Urinary bladder (tissue), 4 donors: ENCODE measurements around the gene ROBO1. TPM values are rescaled to one million over a fixed set of nuclear protein-coding genes. Genes with fewer than 3 reads are reported as not detected.

Experiments
- DNase-seq: peaks from one replicate; pipeline ENCODE4 v3.0.0-alpha.2; 2015; ENCODE audit errors: extremely low spot score
- H3K27ac ChIP-seq: one replicate; pipeline ENCODE4 v1.5.1; 2013; ENCODE audit warnings: low read depth, mild to moderate bottlenecking, moderate library complexity
- H3K36me3 ChIP-seq: one replicate; pipeline ENCODE4 v1.6.1; 2013; ENCODE audit warnings: mild to moderate bottlenecking, moderate library complexity; ENCODE audit not compliant: insufficient read depth
- H3K4me1 ChIP-seq: one replicate; pipeline ENCODE4 v1.6.1; 2013; ENCODE audit warnings: mild to moderate bottlenecking, moderate library complexity; ENCODE audit not compliant: insufficient read depth
- H3K4me3 ChIP-seq: one replicate; pipeline ENCODE4 v1.5.1; 2013; ENCODE audit warnings: low read depth, low read length
- WGBS: extraction: QIAGEN DNeasy Blood & Tissue Kit; methylation state at CpG from one replicate; pipeline ENCODE4 v1.1.7; 2013; 5-methylcytosine and 5-hydroxymethylcytosine counted together
- polyA plus RNA-seq: library from polyadenylated mRNA; stranded (reverse); fragments of 200-250 nt; gene quantifications from one replicate; pipeline ENCODE4 v1.2.3, GENCODE V29; 2013
- total RNA-seq: library from RNA; depleted of rRNA; stranded (reverse); fragments of >200 nt; gene quantifications from one replicate; pipeline ENCODE4 v1.2.3, GENCODE V29; 2014
- donor health status: healthy with polysubstance abuse.
- donor health status: healthy.

Gene ROBO1
- total and polyA plus RNA-seq, 2 donors: 14.0 to 67.0 TPM

DNA sequence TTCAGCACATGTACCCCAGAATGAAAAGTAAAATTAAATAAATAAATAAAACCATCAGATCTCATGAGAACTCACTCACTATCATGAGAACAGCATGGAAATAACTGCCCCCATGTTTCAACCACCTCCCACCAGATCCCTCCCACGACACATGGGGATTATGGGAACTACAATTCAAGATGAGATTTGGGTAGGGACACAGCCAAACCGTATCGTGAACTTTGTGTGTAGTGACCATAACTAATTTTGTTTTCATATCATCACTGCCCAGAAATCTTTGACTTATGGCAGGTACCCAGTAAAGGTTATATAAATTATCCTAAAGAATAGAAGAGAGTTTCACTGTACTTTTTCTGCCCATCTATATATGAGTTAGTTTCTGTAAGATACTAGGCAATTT is 766.5 kb downstream of the ROBO1 start:
- DNase-seq: no peak
- Histone ChIP-seq H3K36me3 (no peaks in the 10 kb centered on the region), H3K27ac (no peak overlapping the region), H3K4me1 (no peaks in the 10 kb centered on the region), H3K4me3 (no peak overlapping the region)
- 96% methylated on average over 3 of the region's 3 CpGs for WGBS

DNA sequence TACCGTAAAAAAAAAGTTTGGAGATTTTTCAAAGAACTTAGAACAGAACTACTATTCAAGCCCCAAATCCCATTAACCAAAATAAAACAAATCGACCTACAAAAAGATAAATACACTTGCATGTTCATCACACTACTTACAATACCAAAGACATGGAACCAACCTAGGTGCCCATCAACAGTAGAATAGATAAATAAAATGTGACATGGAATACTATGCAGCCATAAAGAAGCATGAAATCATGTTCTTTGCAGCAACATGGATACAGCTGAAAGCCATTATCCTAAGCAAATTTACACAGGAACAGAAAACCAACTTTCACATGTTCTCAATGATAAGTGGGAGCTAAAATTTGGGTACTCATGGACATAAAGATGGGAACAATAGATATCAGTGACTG is 768.7 kb downstream of the ROBO1 start:
- Histone ChIP-seq H3K4me1 (no peaks in the 10 kb centered on the region), H3K36me3 (no peaks in the 10 kb centered on the region), H3K27ac (no peak overlapping the region), H3K4me3 (no peak overlapping the region)
- no peak for DNase-seq
- 95% methylated on average over 2 of the region's 2 CpGs for WGBS

DNA sequence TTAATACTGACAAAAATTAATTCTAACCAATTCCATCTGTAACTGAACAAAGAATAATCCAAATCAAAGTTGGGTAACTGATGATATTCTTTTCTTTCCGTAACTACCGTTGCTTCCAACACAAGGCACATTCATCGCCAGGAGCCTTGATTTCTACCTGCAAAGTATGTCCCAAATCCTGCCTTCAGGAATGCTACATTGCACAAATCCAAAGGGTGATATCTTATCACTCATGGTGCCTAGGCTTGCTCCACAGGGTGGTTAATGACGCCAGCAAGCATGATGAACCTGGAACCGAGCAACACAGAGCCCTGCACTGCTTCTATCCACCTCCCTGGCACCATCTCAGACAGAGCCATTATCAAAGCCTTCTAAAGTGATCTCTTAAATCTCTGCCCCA is 772.7 kb downstream of the ROBO1 start:
- no peaks in the 10 kb centered on the region for H3K4me1 ChIP-seq
- no peak for DNase-seq
- WGBS: 92% methylated on average over 5 of the region's 5 CpGs

DNA sequence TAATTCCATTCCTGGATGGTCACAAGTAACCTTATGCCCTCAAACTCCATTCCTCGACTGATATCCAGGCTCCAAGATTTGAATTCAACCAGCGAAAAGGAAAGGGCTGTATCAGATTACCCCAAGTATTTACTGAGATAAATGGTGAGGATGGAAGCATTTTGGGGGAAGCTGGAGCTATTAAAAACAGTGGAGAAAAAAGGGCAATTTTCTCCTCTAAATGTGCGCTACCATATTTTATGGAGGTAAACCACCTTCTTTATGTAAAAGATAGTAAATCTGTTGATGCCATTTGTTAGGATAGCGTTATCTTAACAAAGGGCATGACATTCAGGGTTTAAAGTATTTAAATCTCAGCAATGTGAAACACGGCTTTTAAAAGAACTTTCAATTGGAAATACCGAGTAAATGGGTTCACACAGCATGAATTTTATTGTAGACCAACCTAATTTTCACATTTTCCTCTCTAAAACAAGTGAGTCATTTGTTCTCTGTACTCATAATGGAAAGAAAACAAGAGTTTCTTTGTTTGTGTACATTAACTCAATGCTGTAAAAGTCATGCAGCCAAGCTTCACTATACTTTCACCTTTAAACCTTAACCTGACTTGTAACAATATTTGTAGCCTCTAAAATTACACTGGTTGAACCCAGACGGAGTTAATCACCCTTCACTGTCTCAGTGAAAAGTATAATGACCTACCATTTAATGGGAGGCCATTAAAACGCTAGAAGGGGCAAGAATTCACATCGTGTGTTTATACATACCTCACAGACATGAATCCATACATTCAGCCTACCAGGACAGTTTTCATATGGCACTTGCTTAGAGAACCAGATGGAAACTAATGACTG is 773.4 kb downstream of the ROBO1 start:
- H3K36me3 ChIP-seq: no peaks in the 10 kb centered on the region
- 68% methylated on average over 9 of the region's 9 CpGs for WGBS
- no peaks in the 10 kb centered on the region for H3K4me1 ChIP-seq
- H3K4me3 ChIP-seq: no peak overlapping the region
- no peak for DNase-seq
- no peak overlapping the region for H3K27ac ChIP-seq

More for the DNA sequence above, 772.7 kb downstream of the ROBO1 start:
- H3K36me3 ChIP-seq: no peaks in the 10 kb centered on the region
- no peak overlapping the region for H3K4me3 ChIP-seq
- no peak overlapping the region for H3K27ac ChIP-seq

- Histone ChIP-seq H3K4me3 (no peak overlapping the region), H3K27ac (no peak overlapping the region), H3K4me1 (no peaks in the 10 kb centered on the region), H3K36me3 (no peaks in the 10 kb centered on the region)
- DNase-seq: no peak
- WGBS: 93% methylated on average over 4 of the region's 4 CpGs
Observed at GRCh38 chr3:78993375-78993774, 774.4 kb downstream of the ROBO1 start.

- 95% methylated on average over 3 of the region's 3 CpGs for WGBS
Observed at GRCh38 chr3:78992830-78993229, 775.0 kb downstream of the ROBO1 start.

DNA sequence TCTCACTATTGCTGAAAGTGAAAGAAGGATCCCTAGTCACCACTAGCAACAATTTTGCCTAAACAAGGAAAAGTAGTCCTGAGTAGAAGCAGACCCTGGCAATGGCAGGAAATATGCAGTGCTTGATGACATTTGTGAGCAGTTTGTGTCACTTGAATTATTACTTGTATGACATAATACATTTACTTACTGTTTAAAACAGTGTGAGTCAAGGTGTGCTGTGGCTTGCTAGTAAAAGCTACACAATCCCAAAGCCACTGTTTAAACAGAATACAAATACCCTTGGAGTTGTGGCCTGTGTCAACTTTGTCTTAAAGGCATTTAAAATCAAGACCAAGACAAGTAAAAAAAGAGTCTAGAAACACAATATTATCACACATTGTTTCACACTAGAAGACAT is 775.4 kb downstream of the ROBO1 start:
- Histone ChIP-seq H3K27ac (no peak overlapping the region), H3K36me3 (no peaks in the 10 kb centered on the region), H3K4me3 (no peak overlapping the region), H3K4me1 (no peaks in the 10 kb centered on the region)
- DNase-seq: no peak

More at GRCh38 chr3:78992830-78993229, 775.0 kb downstream of the ROBO1 start:
- DNase-seq: no peak
- H3K36me3 ChIP-seq: no peaks in the 10 kb centered on the region
- no peak overlapping the region for H3K27ac ChIP-seq
- no peaks in the 10 kb centered on the region for H3K4me1 ChIP-seq
- H3K4me3 ChIP-seq: no peak overlapping the region

DNA sequence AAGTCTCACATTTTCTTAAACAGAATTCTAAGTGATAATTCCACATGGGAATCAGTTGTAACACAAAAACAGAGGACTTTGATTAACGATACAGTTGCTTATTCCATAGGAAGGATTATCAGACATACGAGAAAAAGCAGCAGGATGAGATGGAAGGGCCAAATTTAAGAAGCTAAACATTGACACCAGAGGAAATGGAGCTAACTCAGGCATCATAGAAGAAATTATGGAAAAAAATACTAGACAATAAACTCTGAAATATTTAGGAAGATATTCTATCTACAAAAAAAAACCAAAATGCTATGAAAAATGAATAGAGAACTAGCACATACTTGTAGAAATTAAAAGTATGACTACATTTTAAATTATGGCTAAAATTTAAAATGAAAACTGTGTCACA is 776.1 kb downstream of the ROBO1 start:
- Histone ChIP-seq H3K27ac (no peak overlapping the region), H3K4me3 (no peak overlapping the region), H3K36me3 (no peaks in the 10 kb centered on the region), H3K4me1 (no peaks in the 10 kb centered on the region)
- 94% methylated on average over 2 of the region's 2 CpGs for WGBS
- no peak for DNase-seq

DNA sequence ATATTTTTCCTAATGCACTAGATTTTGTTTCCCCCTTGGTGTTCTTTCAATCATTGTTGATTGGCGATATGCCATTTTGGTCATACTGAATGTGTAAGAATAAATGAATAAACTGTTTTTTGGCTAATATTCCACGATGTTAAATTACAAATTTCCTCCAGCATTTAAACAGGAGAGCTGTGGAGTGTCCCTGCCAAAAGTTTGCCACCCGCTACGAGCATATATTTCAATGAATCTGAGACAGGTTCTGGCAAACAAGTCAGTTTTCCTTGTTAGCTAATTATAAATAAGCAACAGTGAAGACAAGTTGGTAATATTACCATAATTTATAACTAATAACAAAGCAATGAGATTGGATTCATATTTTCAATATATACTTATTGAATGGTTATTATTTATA is 777.6 kb downstream of the ROBO1 start:
- DNase-seq: no peak
- H3K36me3 ChIP-seq: no peaks in the 10 kb centered on the region
- WGBS: 89% methylated on average over 4 of the region's 4 CpGs
- H3K4me1 ChIP-seq: peaks cover 1% of the 10 kb centered on the region
- no peak overlapping the region for H3K4me3 ChIP-seq
- H3K27ac ChIP-seq: no peak overlapping the region

DNA sequence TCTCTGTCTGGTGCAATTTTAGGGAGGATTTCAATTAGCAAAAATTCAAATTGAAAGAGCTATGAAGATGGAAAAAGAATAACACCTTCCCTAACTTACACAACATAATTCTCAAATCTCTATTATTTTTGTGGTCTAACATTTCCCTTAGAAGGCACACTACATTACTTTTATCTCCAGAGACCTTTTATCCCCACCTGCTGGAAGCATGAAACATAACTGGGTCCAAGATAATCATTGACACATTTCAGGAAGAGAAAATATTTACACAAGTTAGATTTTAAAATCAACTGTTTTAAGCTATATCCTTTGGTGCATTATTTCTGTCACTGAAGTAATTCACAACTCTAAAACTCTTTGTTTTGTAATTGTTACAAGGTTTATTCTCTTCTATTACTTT is 779.5 kb downstream of the ROBO1 start:
- H3K4me3 ChIP-seq: no peak overlapping the region
- H3K36me3 ChIP-seq: no peaks in the 10 kb centered on the region
- no peak for DNase-seq
- H3K27ac ChIP-seq: no peak overlapping the region
- H3K4me1 ChIP-seq: peaks cover 1% of the 10 kb centered on the region

DNA sequence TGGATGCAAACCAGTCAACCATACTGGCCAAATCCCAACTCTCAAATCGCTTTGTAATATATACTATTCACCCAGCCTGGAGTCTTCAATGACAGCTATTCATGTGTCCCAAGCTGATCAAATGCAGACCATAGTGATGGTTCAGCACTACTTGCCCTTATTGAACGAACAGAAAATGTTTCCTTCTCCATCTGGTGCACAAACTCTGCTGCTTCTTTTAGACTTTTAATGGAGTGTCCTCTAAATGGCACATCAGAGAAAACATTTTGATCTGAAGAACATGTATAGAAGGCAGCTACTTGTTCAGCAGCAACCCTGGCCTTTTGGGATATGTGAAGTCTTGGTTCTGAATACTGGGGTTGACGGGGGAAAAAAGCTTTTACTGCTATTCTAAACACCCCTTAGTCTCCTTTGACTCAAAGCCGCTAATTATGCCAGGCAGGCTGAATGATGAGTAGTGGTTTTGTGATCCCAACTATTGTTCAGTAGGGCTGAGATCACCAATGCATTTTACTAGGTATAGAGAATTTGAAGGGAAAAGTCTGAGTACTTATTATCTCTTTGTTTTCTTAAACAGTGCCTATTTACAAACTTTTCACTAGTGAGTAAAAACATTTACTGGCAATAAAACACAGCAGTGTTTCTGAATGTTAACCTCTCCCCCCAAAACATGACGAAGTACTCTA is 781.2 kb downstream of the ROBO1 start:
- 58% methylated on average over 5 of the region's 5 CpGs for WGBS
- no peaks in the 10 kb centered on the region for H3K36me3 ChIP-seq
- peaks cover 1% of the 10 kb centered on the region for H3K4me1 ChIP-seq
- H3K27ac ChIP-seq: no peak overlapping the region
- H3K4me3 ChIP-seq: no peak overlapping the region
- no peak for DNase-seq

- Histone ChIP-seq H3K4me1 (peaks cover 1% of the 10 kb centered on the region), H3K4me3 (no peak overlapping the region), H3K27ac (no peak overlapping the region), H3K36me3 (no peaks in the 10 kb centered on the region)
- DNase-seq: no peak
- WGBS: 68% methylated on average over 2 of the region's 2 CpGs
Observed at GRCh38 chr3:78985981-78986380, 781.8 kb downstream of the ROBO1 start.

GRCh38 chr3:78979028-78979427 is 788.8 kb downstream of the ROBO1 start:
- no peak overlapping the region for H3K4me3 ChIP-seq
- no peak overlapping the region for H3K27ac ChIP-seq
- H3K4me1 ChIP-seq: no peaks in the 10 kb centered on the region
- DNase-seq: no peak
- H3K36me3 ChIP-seq: no peaks in the 10 kb centered on the region
- 61% methylated on average over 4 of the region's 4 CpGs for WGBS

DNA sequence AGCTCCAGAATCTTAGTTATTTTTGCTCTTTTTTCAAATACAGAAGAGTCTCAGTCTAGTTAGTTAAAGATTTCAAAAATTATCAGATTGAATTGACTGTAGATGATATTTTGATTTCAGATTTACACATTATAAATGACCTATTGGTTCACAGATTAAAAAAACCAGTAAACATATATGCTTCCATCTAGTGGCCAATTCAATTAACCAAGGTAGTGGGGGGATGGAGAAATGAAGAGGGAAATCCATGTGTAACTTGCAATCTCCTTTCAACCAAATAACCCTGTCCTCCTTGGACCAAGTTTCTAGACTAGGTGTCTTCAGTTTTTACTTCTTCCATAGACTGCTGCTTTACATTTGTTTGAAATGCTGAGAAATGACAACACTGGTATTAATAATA is 789.8 kb downstream of the ROBO1 start:
- no peak for DNase-seq
- Histone ChIP-seq H3K4me1 (no peaks in the 10 kb centered on the region), H3K36me3 (no peaks in the 10 kb centered on the region), H3K27ac (no peak overlapping the region), H3K4me3 (no peak overlapping the region)
